HepG2 (cell line): ENCODE data around the gene SFXN5. TPM values are rescaled to one million over a fixed set of nuclear protein-coding genes. Genes with fewer than 3 reads are reported as not detected.

ENCODE experiments used
- ASH2L ChIP-seq: fragments of 300-600, 200-600 bp; sonication (generic); IDR thresholded peaks from 2 replicates; pipeline ENCODE4 v1.7.0; 2017; ENCODE audit warnings: low read depth, mild to moderate bottlenecking, moderate library complexity, mixed read lengths, low read length; ENCODE audit not compliant: insufficient read length
- FOXJ3 ChIP-seq: sonication (generic); formaldehyde crosslinking; IDR thresholded peaks from 2 replicates; pipeline ENCODE4 v1.4.0; 2020; ENCODE audit warnings: missing genetic modification reagents, mild to moderate bottlenecking, borderline replicate concordance
- FUBP1 ChIP-seq: sonication (generic); formaldehyde crosslinking; IDR thresholded peaks from 2 replicates; pipeline ENCODE4 v1.5.1; 2020; ENCODE audit warnings: missing genetic modification reagents, mild to moderate bottlenecking, borderline replicate concordance
- MTF1 ChIP-seq: sonication (generic); formaldehyde crosslinking; IDR thresholded peaks from 2 replicates; pipeline ENCODE4 v1.5.0; 2020; ENCODE audit warnings: missing genetic modification reagents
- MYNN ChIP-seq: sonication (generic); formaldehyde crosslinking; IDR thresholded peaks from 2 replicates; pipeline ENCODE4 v1.4.0; 2020; ENCODE audit warnings: mild to moderate bottlenecking, low read depth, missing genetic modification reagents
- PLSCR1 ChIP-seq: sonication (generic); formaldehyde crosslinking; IDR thresholded peaks from 2 replicates; pipeline ENCODE4 v1.5.0; 2020; ENCODE audit warnings: missing genetic modification reagents, mild to moderate bottlenecking, borderline replicate concordance
- RFX1 ChIP-seq: fragments of 450-650 bp; IDR thresholded peaks from 2 replicates; pipeline ENCODE4 v1.6.1; 2017
- RORA ChIP-seq: sonication (generic); formaldehyde crosslinking; IDR thresholded peaks from 2 replicates; pipeline ENCODE4 v1.5.0; 2020; ENCODE audit warnings: mild to moderate bottlenecking, missing genetic modification reagents, moderate library complexity
- SALL2 ChIP-seq: sonication (generic); formaldehyde crosslinking; IDR thresholded peaks from 2 replicates; pipeline ENCODE4 v1.8.1; 2023; ENCODE audit warnings: mild to moderate bottlenecking, missing genetic modification reagents, inconsistent platforms
- SP4 ChIP-seq: sonication (generic); formaldehyde crosslinking; IDR thresholded peaks from 2 replicates; pipeline ENCODE4 v1.8.1; 2023; ENCODE audit warnings: mild to moderate bottlenecking, missing genetic modification reagents
- TBX2 ChIP-seq: sonication (generic); formaldehyde crosslinking; IDR thresholded peaks from 2 replicates; pipeline ENCODE4 v1.5.0; 2020; ENCODE audit warnings: missing genetic modification reagents, mild to moderate bottlenecking, borderline replicate concordance
- ZFP1 ChIP-seq: IDR thresholded peaks from 2 replicates; pipeline ENCODE4 v1.6.1; 2016
- ZMYM3 ChIP-seq: sonication (generic); formaldehyde crosslinking; IDR thresholded peaks from 2 replicates; pipeline ENCODE4 v1.5.1; 2020; ENCODE audit warnings: mild to moderate bottlenecking, missing genetic modification reagents
- ZNF260 ChIP-seq: sonication (generic); formaldehyde crosslinking; IDR thresholded peaks from 2 replicates; pipeline ENCODE4 v1.4.0; 2020; ENCODE audit warnings: missing genetic modification reagents, low read depth, mild to moderate bottlenecking, borderline replicate concordance
- ZNF34 ChIP-seq: sonication (generic); formaldehyde crosslinking; IDR thresholded peaks from 2 replicates; pipeline ENCODE4 v1.4.0; 2020; ENCODE audit warnings: mild to moderate bottlenecking, missing genetic modification reagents, borderline replicate concordance
- ZNF367 ChIP-seq: sonication (generic); formaldehyde crosslinking; IDR thresholded peaks from 2 replicates; pipeline ENCODE4 v1.4.0; 2020; ENCODE audit warnings: missing genetic modification reagents, borderline replicate concordance
- ZNF382 ChIP-seq: sonication (generic); formaldehyde crosslinking; IDR thresholded peaks from 2 replicates; pipeline ENCODE4 v1.5.0; 2020; ENCODE audit warnings: missing genetic modification reagents, mild to moderate bottlenecking, borderline replicate concordance
- ZNF451 ChIP-seq: sonication (generic); formaldehyde crosslinking; IDR thresholded peaks from 2 replicates; pipeline ENCODE4 v1.5.0; 2020; ENCODE audit warnings: mild to moderate bottlenecking, missing genetic modification reagents
- ZNF776 ChIP-seq: sonication (generic); formaldehyde crosslinking; IDR thresholded peaks from 2 replicates; pipeline ENCODE4 v1.4.0; 2020; ENCODE audit warnings: mild to moderate bottlenecking, missing genetic modification reagents
- ZNF879 ChIP-seq: sonication (generic); formaldehyde crosslinking; IDR thresholded peaks from 2 replicates; pipeline ENCODE4 v1.8.1; 2023; ENCODE audit warnings: missing genetic modification reagents
- polyA plus RNA-seq, 8 experiments: library from polyadenylated mRNA; depleted of rRNA in 3 of 8; stranded (reverse) in 7 of 8; unstranded in 1 of 8; fragments of >200 nt; fragmentation: Illumina TruSeq in 4 of 8; extraction: Trizol in 4 of 8; gene quantifications; 2 replicates each; pipeline versions ENCODE4 v1.2.1 to v1.2.3, GENCODE V29; 2011 to 2016; ENCODE audit warnings: low read depth in 4 of 8, missing spikeins in 1 of 8, mixed read lengths in 1 of 8; ENCODE audit not compliant: insufficient read depth in 1 of 8
- total RNA-seq, 5 experiments: library from RNA; depleted of rRNA; stranded (reverse); fragments of >200 nt; fragmentation: Illumina TruSeq; extraction: Trizol; gene quantifications; 2 replicates each; pipeline ENCODE4 v1.2.3, GENCODE V29; 2016; ENCODE audit warnings: low read depth in 1 of 5
- TF ChIP-seq, protein P1 (sequence below): sonication (generic); formaldehyde crosslinking; IDR thresholded peaks from 2 replicates; pipeline ENCODE4 v1.4.0; 2020; ENCODE audit warnings: mild to moderate bottlenecking, missing genetic modification reagents
- TF ChIP-seq, protein P2 (sequence below): sonication (generic); formaldehyde crosslinking; IDR thresholded peaks from 2 replicates; pipeline ENCODE4 v1.5.0; 2020; ENCODE audit warnings: mild to moderate bottlenecking, missing genetic modification reagents

SFXN5 gene
- total and polyA plus RNA-seq, 2 of the 13 experiments (the other 11 are each of a cell fraction or from before 2014, with no cell fraction given), result 34.9 to 37.4 TPM

GRCh38 chr2:73085691-73086090 lies 14.2 kb upstream of the SFXN5 start (continued):
- TF ChIP-seq ZNF367 (CRISPR knock-in tag) (no peak), RORA (CRISPR knock-in tag) (no peak), ZNF382 (CRISPR knock-in tag) (no peak), ZNF776 (CRISPR knock-in tag) (no peak), FOXJ3 (no peak), SP4 (CRISPR knock-in tag) (0 out of 2 replicates have a peak, but pooled peaks have one; percentile 55), MTF1 (CRISPR knock-in tag) (no peak), ZNF34 (CRISPR knock-in tag) (no peak), SALL2 (CRISPR knock-in tag) (no peak), MYNN (CRISPR knock-in tag) (no peak), ZMYM3 (CRISPR knock-in tag) (peak; percentile 35; the same call in 1 of the 2 replicates), RFX1 (no peak), ZFP1 (CRISPR knock-in tag) (no peak), ASH2L (no peak), FUBP1 (CRISPR knock-in tag) (no peak), PLSCR1 (no peak), ZNF451 (CRISPR knock-in tag) (no peak), TBX2 (CRISPR knock-in tag) (no peak), ZNF260 (no peak), ZNF879 (CRISPR knock-in tag) (no peak)
- TF ChIP-seq, protein P1, sequence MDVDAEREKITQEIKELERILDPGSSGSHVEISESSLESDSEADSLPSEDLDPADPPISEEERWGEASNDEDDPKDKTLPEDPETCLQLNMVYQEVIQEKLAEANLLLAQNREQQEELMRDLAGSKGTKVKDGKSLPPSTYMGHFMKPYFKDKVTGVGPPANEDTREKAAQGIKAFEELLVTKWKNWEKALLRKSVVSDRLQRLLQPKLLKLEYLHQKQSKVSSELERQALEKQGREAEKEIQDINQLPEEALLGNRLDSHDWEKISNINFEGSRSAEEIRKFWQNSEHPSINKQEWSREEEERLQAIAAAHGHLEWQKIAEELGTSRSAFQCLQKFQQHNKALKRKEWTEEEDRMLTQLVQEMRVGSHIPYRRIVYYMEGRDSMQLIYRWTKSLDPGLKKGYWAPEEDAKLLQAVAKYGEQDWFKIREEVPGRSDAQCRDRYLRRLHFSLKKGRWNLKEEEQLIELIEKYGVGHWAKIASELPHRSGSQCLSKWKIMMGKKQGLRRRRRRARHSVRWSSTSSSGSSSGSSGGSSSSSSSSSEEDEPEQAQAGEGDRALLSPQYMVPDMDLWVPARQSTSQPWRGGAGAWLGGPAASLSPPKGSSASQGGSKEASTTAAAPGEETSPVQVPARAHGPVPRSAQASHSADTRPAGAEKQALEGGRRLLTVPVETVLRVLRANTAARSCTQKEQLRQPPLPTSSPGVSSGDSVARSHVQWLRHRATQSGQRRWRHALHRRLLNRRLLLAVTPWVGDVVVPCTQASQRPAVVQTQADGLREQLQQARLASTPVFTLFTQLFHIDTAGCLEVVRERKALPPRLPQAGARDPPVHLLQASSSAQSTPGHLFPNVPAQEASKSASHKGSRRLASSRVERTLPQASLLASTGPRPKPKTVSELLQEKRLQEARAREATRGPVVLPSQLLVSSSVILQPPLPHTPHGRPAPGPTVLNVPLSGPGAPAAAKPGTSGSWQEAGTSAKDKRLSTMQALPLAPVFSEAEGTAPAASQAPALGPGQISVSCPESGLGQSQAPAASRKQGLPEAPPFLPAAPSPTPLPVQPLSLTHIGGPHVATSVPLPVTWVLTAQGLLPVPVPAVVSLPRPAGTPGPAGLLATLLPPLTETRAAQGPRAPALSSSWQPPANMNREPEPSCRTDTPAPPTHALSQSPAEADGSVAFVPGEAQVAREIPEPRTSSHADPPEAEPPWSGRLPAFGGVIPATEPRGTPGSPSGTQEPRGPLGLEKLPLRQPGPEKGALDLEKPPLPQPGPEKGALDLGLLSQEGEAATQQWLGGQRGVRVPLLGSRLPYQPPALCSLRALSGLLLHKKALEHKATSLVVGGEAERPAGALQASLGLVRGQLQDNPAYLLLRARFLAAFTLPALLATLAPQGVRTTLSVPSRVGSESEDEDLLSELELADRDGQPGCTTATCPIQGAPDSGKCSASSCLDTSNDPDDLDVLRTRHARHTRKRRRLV, result no peak
- TF ChIP-seq, protein P2, sequence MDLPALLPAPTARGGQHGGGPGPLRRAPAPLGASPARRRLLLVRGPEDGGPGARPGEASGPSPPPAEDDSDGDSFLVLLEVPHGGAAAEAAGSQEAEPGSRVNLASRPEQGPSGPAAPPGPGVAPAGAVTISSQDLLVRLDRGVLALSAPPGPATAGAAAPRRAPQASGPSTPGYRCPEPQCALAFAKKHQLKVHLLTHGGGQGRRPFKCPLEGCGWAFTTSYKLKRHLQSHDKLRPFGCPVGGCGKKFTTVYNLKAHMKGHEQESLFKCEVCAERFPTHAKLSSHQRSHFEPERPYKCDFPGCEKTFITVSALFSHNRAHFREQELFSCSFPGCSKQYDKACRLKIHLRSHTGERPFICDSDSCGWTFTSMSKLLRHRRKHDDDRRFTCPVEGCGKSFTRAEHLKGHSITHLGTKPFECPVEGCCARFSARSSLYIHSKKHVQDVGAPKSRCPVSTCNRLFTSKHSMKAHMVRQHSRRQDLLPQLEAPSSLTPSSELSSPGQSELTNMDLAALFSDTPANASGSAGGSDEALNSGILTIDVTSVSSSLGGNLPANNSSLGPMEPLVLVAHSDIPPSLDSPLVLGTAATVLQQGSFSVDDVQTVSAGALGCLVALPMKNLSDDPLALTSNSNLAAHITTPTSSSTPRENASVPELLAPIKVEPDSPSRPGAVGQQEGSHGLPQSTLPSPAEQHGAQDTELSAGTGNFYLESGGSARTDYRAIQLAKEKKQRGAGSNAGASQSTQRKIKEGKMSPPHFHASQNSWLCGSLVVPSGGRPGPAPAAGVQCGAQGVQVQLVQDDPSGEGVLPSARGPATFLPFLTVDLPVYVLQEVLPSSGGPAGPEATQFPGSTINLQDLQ (CRISPR knock-in tag), result no peak
